ENCODE measurements around the gene MRPL44. TPM values are rescaled to one million over a fixed set of nuclear protein-coding genes. Genes with fewer than 3 reads are reported as not detected.
A peak's percentile ranks its signal among the peaks of the same experiment; 100 is the strongest.

MRPL44 gene
- total and polyA plus RNA-seq, 2 of the 13 experiments (the other 11 are each of a cell fraction or from before 2014, with no cell fraction given): 38.4 to 78.0 TPM

- TF ChIP-seq HMGXB4 (CRISPR knock-in tag; IDR thresholded peaks at IDR 0.05; ENCODE audit: borderline replicate concordance in 1 of 2, low read depth in 1 of 2) (peak in 1 of 2 experiments; percentile 42; a peak in 3 of 4 replicates), ZNF44 (CRISPR knock-in tag; IDR thresholded peaks at IDR 0.05) (no peak), ZNF343 (CRISPR knock-in tag; IDR thresholded peaks at IDR 0.05) (no peak), IRF9 (CRISPR knock-in tag; IDR thresholded peaks at IDR 0.05; ENCODE audit: borderline replicate concordance) (no peak), ZHX1 (CRISPR knock-in tag; IDR thresholded peaks at IDR 0.05; ENCODE audit: low read depth) (peak; percentile 43; the same call in 1 of the 2 replicates), ZNF142 (CRISPR knock-in tag; IDR thresholded peaks at IDR 0.05) (no peak), ZBTB25 (CRISPR knock-in tag; IDR thresholded peaks at IDR 0.05) (no peak), ZNF431 (CRISPR knock-in tag; IDR thresholded peaks at IDR 0.05; ENCODE audit: borderline replicate concordance, low read depth) (0 out of 2 replicates have a peak, but pooled peaks have one; percentile 27), KLF13 (CRISPR knock-in tag; IDR thresholded peaks at IDR 0.05) (peak; percentile 75; the same call in 1 of the 2 replicates), ETV6 (CRISPR knock-in tag; conservative IDR thresholded peaks at IDR 0.05) (no peak), ZNF713 (CRISPR knock-in tag; IDR thresholded peaks at IDR 0.05) (no peak), ZMAT5 (CRISPR knock-in tag; IDR thresholded peaks at IDR 0.05; ENCODE audit: borderline replicate concordance, low read depth) (no peak)
Observed at GRCh38 chr2:223944166-223944702, 13.0 kb upstream of the MRPL44 start (continued).

Data from HepG2 (cell line).